M059J (cell line): ENCODE data around the gene COX5B. TPM values are rescaled to one million over a fixed set of nuclear protein-coding genes. Genes with fewer than 3 reads are reported as not detected.
"Not testable (repeated sequence)": the region's sequence is repeated elsewhere in the genome, so short reads cannot be mapped to it uniquely, and the experiment has no call there.

ENCODE experiments used
- DNase-seq: peaks from one replicate; pipeline ENCODE4 v3.0.0-alpha.2; 2012; ENCODE audit warnings: low read depth
- total RNA-seq: library from RNA; depleted of rRNA; stranded (reverse); fragments of >200 nt; shearing (Covaris generic); gene quantifications from 2 replicates; pipeline ENCODE4 v1.2.3, GENCODE V29; 2014; rRNA removed

The COX5B gene
- total RNA-seq, 1 experiment from 2014 or later, result 433 TPM

GRCh38 chr2:97673182-97673914, 27.5 kb downstream of the COX5B start:
- DNase-seq, result no peak

- no peak for DNase-seq
Measured at GRCh38 chr2:97673915-97674283, 28.0 kb downstream of the COX5B start.

GRCh38 chr2:97675430-97676113, 29.7 kb downstream of the COX5B start:
- DNase-seq, result no peak

- DNase-seq, result no peak
Measured at GRCh38 chr2:97676620-97677019, 30.8 kb downstream of the COX5B start.

- DNase-seq, result no peak
Measured at GRCh38 chr2:97677480-97677879, 31.6 kb downstream of the COX5B start.

GRCh38 chr2:97678298-97678697, 32.4 kb downstream of the COX5B start:
- no peak for DNase-seq

GRCh38 chr2:97687235-97687634, 41.4 kb downstream of the COX5B start:
- not testable (repeated sequence) for DNase-seq

GRCh38 chr2:97688062-97688827, 42.4 kb downstream of the COX5B start:
- DNase-seq, result peak; percentile 40

GRCh38 chr2:97691166-97691565, 45.3 kb downstream of the COX5B start:
- DNase-seq, result no peak

GRCh38 chr2:97693476-97693875, 47.6 kb downstream of the COX5B start:
- DNase-seq, result peak; percentile 50

GRCh38 chr2:97695744-97696143, 49.9 kb downstream of the COX5B start:
- no peak for DNase-seq

GRCh38 chr2:97697252-97698235, 51.7 kb downstream of the COX5B start:
- DNase-seq, result peak; percentile 71

Other genes with a start within 250 kb of the COX5B start
- gene ANKRD36B, start 56.2 kb upstream of the COX5B start, total RNA-seq, result 1.4 and 4.8 TPM in 2 replicates
- 39.4 and 52.6 TPM in 2 replicates for gene ACTR1B, start 18.0 kb downstream of the COX5B start, total RNA-seq
- 1.1 TPM in 1 of 2 replicates, not detected in the other for gene C2orf92, start 23.7 kb downstream of the COX5B start, total RNA-seq
- gene ZAP70, start 67.5 kb downstream of the COX5B start, total RNA-seq, result not detected in 2 replicates